NCI-H2171 (cell line): ENCODE data around the gene MACROD2.
A peak's percentile ranks its signal among the peaks of the same experiment; 100 is the strongest.

Experiments used
- DNase-seq: peaks from one replicate; lab custom pipeline; 2025; lab: John Stamatoyannopoulos, UW

The MACROD2 gene

DNA sequence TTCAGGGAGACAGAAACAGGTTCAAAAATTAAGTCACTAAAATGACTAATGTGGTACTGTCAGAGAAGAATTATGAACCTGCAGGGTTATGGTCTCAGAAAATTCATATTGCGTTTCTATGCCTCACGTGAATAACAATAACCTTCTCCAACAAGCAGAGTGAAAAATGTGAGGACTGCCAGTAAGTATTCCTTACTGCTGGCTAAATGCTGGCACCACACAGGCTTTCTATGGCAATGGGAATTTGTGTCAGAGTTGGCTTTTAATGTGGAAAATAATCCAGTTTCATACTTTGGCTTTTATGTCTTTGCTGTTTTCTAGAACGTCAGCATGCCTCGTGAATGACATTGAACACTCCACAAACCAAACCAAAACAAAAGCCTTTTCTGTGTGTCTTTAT, 1922.0 kb downstream of the MACROD2 start:
- DNase-seq = no peak

DNA sequence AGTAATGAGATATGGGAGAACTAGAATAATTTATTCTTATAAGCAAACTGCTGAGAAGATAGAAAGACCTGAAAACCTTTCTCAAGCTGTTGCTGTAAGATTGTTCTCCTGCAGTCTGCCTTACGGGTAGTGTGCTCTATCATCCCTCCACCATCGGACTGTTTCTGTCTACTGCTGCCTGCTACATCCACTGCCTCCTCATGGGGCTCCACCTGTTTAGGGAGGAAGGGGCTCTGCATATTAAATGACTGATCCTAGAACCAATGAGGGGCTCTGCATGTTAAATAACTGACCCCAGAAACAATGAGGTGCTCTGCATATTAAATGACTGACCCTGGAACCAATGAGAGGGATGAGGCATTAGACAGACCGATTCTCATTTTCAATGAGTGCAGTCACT, 1923.3 kb downstream of the MACROD2 start:
- DNase-seq = no peak

DNA sequence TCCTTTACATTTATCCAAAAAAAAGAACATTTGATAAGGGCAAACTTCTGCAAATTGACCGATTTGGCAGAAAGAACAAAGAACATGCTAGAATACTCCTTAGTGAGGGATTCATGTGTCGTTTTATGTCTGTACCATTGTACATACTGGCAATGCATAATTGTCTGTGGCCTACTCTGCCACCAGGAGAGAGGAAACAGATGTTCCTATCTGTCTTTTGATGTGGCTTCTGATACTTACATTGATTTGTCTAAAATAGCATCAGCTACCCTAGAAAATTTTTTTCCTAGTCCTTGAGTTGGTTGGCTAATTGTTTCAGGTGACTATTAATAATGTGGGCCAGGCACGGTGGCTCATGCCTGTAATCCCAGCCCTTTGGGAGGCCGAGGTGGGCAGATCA, 1923.8 kb downstream of the MACROD2 start:
- no peak for DNase-seq

DNA sequence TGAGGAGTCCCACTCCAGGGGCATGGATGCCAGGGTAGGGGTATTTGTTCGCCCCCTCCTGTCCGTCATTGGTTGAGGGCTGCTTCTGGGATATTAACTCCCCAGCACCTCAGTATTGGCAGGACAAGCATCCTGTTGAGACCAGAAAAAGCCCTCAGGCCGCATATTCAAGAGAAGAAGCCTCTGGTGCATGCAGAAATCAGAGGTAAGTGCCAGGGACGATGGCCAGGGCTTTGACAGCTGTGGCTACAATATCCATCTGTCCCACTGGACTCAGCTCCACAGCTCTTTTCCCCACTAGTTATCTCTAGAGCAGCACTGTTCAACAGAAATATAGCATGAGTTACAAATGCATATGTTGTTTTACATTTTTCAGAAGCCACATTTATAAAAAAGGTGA, 1926.6 kb downstream of the MACROD2 start:
- DNase-seq = no peak

DNA sequence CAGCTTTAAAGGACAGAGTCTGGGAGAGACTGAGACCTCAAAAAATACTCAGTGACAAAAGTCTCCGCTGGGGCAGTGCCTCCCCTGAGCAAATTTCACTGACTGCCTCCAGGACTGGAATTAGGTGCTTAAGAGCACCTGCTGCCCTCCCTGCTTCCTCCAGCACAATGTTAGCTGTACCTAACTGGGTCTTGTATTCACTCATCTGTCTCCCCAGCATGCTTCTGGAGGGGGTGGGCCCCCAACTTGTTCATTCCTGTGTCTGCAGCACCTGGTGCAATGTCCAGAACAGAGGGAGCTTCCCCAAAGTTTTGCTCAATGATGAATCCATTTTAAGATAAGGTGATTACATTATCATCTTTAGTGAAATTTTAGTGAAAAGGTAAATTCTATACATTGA, 1927.2 kb downstream of the MACROD2 start:
- DNase-seq = no peak

DNA sequence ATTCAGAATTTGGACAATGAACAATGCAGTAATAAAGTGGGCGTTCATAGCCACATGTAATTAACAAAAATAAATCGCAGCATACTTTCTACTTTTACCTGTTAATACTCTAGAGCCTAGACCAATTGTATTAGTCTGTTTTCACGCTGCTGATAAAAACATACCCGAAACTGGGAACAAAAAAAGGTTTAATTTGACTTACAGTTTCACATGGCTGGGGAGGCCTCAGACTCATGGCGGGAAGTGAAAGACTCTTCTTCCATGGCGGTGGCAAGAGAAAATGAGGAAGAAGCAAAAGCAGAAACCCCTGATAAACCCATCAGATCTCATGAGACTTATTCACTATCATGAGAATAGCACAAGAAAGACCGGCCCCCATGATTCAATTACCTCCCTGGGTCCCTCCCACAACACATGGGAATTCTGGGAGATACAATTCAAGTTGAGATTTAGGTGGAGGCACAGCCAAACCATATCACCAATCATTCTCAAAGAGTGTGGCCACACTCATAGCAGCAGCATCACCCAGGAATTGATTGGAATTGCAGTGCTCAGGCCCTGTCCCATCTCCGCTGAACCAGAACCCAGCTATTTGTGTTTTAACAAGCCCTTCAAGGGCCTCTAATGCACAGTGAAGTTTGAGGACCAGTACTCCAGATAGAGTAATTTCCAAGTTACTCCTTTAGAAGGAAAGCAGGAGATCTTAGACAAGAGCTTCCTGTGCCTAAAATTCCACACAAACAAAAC, 1927.9 kb downstream of the MACROD2 start:
- DNase-seq = no peak

DNA sequence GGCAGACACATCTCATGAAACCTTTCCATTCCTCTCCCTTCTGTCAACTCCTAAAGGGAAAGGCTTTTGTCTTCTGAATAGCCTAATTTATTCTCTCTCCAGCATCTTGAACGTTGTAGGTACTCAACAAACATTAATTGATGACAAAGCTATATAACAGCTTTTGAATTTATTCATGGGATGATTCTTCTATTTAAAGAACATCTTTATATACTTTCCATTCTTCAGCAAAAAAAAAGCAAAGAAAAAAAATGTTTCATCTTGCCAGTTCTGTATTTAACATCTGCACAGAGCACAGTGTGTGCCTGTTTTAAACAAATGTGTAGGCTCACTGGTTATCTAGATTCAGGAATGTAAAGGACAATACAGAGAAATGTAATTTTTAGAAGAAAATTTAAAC, 1929.2 kb downstream of the MACROD2 start:
- DNase-seq = no peak

DNA sequence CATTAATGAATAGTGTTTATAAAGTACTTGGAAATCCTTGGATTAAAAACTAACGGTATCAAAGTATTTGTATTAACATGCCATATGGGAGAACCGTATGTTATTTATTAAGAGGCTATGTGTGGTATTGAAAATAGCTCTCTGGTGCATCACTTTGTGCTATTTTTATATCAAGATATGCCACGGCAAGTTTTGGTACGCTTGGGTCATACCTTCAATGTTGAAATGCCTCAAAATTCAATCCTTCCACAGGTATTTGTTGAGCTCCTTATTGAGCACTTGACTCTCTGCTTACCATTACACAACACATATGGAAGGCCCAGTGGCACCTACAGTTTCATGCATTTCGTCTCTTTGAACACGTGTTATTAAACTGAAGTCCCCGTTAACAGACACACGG, 1930.1 kb downstream of the MACROD2 start:
- no peak for DNase-seq

DNA sequence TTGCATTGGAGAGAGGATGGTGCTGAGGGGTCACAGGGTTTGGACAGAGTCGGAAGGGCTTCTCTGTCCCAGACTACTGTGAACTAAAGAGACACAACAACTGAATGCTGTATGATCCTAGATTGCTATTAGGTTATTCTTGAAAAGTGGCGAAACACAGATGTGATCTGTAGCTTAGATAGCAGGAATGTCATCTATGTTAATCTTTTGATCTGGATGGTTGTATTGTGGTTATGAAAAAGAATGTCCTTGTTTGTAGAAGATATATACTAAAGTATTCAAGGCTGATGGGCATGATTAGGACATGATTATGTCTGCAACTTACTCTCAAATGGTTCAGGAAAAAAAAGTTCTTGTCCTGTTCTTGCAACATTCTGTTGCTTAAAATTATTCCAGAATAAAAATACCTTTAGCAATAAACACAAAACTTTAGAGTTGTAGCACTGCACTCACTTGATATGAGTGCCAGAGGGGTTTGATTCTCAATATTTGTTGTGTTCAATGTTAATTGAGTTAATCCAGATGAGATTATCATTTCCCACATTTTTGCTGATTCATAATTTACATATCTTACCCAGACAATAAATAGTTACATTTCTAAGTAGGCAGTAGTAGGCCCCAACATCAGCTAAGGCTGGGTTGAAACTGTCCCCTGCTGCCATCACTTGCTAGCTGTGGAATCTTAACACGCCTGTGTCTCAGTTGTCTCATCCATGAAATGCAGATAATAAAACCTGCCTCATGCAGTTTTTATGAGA, 1932.8 kb downstream of the MACROD2 start:
- no peak for DNase-seq

DNA sequence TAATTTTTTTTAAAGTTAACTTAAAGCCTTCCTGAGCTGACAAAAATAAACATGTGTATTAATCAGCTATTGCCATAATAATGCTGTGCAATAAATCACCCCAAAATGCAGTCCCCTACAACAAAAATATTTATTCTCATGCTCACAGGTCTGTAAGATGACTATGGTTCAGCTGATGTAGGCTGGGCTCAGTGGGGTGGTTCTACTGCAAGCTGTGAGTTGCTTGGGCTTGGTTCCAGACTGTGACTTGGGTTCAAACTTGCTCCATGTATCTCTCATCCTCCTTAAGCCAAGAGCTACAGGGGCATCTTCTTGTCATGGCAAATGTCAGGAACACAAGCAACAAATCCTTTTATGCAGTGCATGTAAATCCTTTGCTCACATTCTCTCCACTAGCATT, 1933.6 kb downstream of the MACROD2 start:
- no peak for DNase-seq

DNA sequence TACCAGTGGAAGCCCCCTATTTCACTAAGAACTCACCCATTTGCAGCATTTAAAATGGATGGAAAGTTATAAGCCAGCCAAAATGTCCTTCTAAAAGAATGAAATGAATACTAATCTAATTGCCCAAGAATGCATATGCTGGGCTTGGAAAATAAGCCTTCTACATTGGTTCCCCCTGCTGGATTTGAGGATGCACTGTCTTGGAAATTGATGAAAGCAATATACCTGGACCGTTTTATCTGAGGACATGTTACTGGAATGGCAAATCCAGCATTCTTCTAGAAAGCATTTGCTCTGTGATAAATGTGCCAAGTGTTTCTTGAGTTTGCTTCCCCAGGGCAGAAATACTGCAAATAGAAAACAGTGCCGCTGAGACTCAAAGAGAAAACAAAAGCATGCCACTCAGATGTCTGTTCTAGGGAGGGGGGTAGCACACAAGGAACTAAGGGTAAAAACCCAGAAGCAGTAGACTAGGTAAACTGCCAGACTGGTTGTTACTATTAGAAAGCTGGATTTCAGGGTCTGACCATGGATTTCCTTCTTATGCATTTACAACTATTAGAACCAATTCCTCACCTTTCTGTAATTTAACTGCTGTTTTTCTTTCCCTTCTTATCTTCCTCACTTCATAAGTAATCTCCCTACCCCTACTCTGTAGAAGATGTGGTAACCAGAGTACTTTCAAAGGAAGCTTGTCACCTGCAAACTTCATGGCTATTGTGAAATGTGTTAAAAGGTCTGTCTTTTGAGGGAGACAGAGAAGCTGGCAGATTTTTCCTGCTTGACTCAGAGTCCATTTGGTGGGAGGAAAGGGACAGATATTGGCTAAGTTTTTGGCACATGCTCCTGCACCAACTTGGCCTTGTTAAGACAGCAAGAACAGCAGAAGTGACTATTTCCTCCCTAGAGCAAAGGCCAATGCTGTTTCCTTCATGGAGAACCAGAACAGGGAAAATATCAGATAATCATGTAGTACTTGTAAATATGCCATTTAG, 1935.3 kb downstream of the MACROD2 start:
- DNase-seq = peak; percentile 76

DNA sequence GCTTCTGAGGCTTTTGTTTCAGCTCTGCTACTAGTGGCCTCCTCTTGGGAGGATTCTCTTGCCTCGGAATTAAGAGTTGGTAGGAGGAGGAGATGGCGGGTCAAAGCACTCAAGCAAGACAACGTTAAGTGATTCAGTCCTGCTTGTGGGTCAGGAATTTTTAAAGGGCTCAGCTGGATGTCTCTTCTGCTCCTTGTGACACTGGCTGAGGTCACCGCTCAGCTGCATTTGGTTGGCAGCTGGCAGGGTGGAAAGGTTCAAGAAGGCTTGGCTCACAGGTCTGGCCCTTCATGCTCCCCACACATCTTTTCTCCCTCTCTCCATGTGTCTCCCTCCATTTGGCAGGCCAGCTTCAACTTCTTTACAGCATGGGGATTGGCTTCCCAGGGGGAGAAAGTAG, 1936.6 kb downstream of the MACROD2 start:
- DNase-seq = no peak

DNA sequence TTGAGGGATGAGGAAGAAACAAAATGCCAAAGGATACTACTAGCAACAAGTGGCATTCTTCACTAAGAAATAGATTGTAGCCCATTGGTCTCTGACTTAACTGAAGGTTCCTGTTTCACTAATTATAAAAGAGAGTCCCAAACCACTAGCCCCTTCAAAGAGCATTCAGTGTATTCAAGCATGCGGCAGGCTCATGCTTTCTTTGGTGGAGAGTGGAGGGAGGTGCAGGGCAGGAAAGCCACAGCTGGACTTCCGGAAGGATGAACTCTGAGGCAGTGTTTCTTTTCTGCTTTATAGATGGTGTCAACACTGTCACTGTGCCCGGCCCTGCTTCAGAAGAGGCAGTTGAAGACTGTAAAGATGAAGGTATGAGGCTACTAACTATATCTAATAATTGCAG, 1941.9 kb downstream of the MACROD2 start:
- DNase-seq = no peak

DNA sequence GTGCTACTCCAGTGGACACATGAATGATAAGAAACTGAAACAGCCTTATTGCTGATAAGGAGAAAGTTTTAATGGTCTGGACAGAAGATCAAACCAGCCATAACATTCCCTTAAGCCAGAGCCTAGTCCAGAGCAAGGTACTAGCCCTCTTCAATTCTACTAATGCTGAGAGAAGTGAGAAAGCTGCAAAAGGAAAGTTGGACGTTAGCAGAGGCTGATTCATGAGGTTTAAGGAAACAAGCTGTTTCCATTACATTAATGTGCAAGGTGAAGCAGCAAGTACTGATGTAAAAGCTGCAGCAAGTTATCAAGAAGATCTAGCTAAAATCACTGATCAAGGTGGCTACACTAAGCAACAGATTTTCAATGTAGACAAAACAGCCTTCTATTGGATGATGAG, 1943.5 kb downstream of the MACROD2 start:
- DNase-seq = no peak

DNA sequence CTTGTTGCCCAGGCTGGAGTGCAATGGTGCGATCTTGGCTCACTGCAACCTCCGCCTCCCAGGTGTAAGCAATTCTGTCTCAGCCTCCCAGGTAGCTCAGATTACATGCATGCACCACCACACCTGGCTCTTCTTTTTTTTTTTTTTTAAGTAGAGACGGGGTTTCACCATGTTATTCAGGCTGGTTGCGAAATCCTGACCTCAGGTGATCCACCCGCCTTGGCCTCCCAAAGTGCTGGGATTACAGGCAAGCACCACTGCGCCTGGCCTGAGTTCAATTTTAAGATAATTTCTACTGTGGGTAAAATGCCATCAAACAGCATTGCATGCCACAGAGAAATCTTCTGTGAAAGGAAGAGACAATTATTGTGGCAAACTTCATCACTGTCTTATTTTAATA, 1944.8 kb downstream of the MACROD2 start:
- no peak for DNase-seq

DNA sequence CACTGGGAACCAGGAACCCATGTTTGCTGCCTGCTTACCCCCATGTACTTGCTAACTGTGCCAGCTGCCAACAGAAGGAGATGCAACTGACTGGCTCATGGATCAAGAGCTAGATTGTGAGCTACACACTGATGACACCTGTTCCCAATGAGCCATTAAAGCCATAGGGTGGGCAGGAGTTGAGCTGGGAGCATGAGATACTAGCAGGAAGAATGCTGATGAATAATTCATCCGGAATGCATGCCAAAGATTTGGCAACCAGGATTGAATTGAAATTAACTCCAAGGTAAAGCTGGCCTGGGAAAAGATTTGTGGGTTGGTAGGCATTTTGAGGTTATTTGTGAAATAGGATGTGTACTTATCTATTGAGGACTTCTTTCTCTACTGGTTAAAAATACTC, 1946.8 kb downstream of the MACROD2 start:
- no peak for DNase-seq

DNA sequence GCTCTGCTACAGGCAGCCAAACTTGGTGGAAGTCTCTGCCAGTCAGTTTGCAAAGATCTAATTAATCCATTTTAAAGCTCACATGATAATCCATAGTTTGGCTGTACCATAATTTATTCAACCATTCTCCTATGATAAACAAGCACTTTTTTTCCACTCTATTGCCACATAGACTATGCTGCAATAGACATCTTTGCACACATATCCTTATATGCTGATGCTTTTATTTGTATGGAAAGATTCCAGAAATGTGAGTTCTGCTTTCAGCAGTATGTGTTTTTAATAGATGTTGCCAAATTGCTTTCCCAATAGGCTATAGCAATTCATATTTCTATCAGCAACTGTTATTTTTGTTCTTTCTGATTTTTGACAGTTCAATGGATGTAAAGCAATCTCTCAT, 1950.0 kb downstream of the MACROD2 start:
- no peak for DNase-seq

DNA sequence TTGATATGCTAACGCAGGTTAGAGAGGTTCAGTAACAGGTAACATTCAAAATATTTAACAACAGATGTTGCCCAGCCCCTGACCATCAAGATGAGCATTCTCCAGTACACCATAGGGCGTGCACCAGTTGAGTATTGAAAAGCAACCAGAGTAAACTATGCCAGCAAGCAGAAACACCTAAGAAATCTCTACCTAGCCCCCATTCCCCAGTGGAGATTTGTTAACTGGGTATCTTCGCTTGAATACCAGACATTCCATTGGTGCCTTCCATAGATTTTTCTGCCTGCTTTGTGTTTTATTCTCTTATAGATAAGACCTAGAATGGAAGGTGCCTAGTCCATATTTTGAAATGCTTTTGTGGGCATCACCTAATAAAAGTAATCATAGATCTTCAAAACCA, 1954.1 kb downstream of the MACROD2 start:
- no peak for DNase-seq

DNA sequence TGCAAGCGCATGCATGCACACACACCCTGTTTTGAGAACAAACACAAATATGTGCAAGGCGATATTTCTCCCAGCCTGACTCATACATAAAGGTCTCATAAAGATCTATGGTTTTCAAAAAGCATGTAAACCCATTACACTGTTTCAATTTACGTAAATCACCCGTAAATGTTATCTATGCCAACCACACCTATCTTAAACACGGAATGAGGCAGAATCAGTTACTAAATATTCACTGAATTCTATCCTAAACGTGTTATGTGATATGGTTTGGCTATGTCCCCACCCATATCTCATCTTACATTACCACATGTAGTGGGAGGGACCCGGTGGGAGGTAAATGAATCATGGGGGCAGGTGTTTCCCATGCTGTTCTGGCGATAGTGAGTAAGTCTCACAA, 1956.3 kb downstream of the MACROD2 start:
- DNase-seq = peak; percentile 86

DNA sequence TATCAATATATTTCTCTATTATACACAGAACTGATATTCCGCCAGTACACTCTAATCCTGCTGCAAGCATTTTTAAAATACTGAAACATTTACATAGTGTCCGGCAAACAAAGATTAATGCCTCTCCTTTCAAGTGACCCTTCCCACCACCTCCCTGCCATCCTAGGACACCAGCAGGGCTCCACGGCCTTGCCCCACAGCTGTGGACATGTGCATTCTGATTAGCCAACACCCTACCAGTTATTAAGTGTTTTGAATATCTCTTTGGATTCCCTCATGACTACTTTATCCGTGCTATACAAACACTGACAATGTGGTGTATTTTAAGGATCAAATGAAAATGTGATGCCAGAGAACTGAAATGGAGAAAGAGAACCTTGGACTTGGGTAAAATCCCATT, 1962.8 kb downstream of the MACROD2 start:
- no peak for DNase-seq

DNA sequence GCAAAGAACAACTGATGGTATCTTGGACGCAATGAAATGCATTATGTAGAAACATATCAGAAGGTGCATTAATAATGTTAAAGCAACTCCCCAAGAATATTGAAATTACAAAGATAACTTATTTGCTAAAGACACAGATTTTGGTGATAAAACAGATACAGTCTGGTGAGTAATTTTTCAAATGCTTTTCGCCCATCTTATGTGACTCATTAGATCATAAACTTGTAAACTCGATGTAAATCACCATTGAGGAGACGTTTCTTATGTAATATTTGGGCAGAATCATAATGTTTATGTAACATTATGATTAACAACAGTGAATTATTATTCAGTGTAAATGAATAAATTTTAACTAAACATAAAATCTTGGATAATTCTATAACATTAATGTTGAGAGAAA, 1969.8 kb downstream of the MACROD2 start:
- DNase-seq = no peak

DNA sequence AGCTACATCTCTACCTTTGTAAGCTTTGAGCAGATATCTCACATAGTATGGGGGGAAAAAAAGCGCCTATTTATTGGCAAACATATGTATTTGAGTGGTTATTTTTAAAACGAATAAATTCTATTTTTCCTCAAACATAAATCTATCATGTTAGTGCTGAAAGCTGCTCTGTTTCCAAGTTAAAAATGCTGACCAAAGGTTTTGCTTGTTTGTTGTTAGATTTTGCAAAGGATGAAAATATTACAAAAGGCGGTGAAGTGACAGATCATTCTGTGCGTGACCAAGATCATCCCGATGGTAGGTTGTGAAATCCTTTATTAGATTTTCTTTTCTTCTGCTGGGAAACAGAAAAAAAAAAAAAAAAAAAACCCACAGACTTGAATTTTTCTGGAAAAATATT, 1972.0 kb downstream of the MACROD2 start:
- no peak for DNase-seq
